ENCODE measurements around the gene NSD1.

DNA sequence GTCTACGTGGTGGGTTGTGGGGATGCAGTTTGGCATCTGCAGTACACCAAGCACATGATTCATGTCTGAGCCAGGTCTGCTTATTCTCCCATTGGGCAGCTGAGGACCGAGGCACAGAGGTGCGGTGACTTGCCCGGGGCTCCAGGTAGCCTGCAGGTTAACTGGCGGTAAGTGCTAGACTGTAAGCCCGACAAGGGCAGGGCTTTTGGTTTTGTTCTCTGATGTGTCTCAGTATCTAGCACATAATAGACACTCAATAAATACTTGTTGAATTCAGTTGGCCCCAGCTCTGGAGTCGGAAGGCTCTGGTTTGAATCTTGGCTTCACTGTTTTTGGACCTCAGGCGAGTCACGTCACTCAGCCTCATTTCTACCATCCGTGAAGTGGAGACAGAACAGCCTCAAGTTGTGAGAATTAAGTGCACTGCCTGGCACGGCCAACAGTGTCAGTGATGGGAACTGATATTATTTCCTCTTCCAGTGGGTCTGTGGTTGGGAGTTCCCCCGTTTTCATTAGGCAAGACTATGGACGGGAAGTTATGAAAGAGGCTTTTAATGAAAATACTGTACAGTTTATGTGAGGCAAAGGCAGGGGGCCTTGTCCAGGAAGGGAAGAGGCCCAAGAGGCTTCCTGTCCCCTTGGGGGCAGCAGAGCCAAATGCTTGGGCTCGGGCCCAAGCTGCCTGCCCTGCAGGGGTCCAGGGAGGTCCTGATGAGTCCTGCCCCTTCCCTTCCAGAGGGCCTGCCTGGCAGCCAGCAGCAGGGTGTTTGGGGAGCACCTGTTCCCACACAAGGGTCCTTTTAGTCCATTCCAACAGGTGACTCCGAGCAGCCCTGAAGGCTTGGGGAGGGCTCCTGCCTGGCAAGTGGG lies 173.3 kb downstream of the NSD1 start:
- TF ChIP-seq, protein P1, sequence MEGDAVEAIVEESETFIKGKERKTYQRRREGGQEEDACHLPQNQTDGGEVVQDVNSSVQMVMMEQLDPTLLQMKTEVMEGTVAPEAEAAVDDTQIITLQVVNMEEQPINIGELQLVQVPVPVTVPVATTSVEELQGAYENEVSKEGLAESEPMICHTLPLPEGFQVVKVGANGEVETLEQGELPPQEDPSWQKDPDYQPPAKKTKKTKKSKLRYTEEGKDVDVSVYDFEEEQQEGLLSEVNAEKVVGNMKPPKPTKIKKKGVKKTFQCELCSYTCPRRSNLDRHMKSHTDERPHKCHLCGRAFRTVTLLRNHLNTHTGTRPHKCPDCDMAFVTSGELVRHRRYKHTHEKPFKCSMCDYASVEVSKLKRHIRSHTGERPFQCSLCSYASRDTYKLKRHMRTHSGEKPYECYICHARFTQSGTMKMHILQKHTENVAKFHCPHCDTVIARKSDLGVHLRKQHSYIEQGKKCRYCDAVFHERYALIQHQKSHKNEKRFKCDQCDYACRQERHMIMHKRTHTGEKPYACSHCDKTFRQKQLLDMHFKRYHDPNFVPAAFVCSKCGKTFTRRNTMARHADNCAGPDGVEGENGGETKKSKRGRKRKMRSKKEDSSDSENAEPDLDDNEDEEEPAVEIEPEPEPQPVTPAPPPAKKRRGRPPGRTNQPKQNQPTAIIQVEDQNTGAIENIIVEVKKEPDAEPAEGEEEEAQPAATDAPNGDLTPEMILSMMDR (IDR thresholded peaks at IDR 0.05), result no peak
- TF ChIP-seq POLR2AphosphoS5 (IDR thresholded peaks at IDR 0.05) (no peak), POLR2A (IDR thresholded peaks at IDR 0.05) (no peak)

Measured in gastroesophageal sphincter (tissue), 3 donors.